PC-3 (cell line): ENCODE measurements around the gene TSPAN9.

Experiments used
- EZH2 ChIP-seq: fragments of 300-600 bp; sonication (generic); IDR thresholded peaks from one replicate; pipeline ENCODE4 v1.6.1; 2017; ENCODE audit warnings: antibody characterized with exemption, mild to moderate bottlenecking, low read length; ENCODE audit not compliant: unreplicated experiment
- EZH2phosphoT487 ChIP-seq: fragments of 300-600 bp; sonication (generic); IDR thresholded peaks from 2 replicates; pipeline ENCODE4 v1.6.1; 2018; ENCODE audit warnings: mild to moderate bottlenecking, antibody characterized with exemption, low read length, borderline replicate concordance
- TF ChIP-seq, protein P1 (sequence below): fragments of 300-600 bp; sonication (generic); conservative IDR thresholded peaks from 2 replicates; pipeline ENCODE4 v1.5.1; 2017; ENCODE audit warnings: antibody characterized with exemption, low read depth, mild to moderate bottlenecking, low read length

DNA sequence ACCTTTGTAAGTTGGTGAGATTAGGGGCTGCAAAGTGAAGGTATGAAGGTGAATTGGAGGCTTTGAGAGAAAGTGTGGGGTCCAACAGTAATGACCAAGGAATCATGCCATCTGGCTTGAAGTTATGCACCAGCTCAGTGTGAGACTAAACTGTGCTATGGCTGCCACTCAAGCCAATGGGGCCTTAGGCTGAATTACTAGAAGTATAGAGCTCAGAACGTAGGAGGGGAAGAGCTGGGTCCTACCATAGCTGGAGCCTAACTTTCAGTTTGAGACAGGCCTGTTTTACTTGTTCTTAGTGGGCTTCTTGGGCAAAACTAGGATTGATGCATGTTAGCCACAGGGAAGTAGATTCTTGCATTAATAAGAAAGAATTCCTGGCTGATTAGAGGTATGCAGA, 194.0 kb downstream of the TSPAN9 start:
- TF ChIP-seq, protein P1, sequence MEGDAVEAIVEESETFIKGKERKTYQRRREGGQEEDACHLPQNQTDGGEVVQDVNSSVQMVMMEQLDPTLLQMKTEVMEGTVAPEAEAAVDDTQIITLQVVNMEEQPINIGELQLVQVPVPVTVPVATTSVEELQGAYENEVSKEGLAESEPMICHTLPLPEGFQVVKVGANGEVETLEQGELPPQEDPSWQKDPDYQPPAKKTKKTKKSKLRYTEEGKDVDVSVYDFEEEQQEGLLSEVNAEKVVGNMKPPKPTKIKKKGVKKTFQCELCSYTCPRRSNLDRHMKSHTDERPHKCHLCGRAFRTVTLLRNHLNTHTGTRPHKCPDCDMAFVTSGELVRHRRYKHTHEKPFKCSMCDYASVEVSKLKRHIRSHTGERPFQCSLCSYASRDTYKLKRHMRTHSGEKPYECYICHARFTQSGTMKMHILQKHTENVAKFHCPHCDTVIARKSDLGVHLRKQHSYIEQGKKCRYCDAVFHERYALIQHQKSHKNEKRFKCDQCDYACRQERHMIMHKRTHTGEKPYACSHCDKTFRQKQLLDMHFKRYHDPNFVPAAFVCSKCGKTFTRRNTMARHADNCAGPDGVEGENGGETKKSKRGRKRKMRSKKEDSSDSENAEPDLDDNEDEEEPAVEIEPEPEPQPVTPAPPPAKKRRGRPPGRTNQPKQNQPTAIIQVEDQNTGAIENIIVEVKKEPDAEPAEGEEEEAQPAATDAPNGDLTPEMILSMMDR, result no peak
- TF ChIP-seq EZH2 (no peak), EZH2phosphoT487 (no peak)
